PC-3 (cell line): ENCODE results near the gene HIPK2. TPM values are rescaled to one million over a fixed set of nuclear protein-coding genes. Genes with fewer than 3 reads are reported as not detected.

ENCODE experiments used
- ATAC-seq: fragments of 200-7000 bp; cut with Tn5 transposase; 2 replicates; pipeline ENCODE4 v1.9.1; 2020; ENCODE audit warnings: mild to moderate bottlenecking, moderate library complexity
- BruUV-seq: library from RNA; stranded (reverse); fragments of 400-500 nt; replicated peaks from 2 replicates; lab custom pipeline; 2021; lab: Mats Ljungman, UMichigan
- CTCF ChIA-PET: fragments of 300-600 bp; sonication (Branson Sonifier 250); formaldehyde crosslinking; loops from one replicate; lab custom pipeline; 2022; ENCODE audit warnings: antibody characterized with exemption; lab: Charles Lee
- POLR2A ChIA-PET: fragments of 300-600 bp; sonication (Branson Sonifier 250); formaldehyde crosslinking; loops from one replicate; lab custom pipeline; 2022; ENCODE audit warnings: antibody characterized with exemption; ENCODE audit not compliant: unreplicated experiment; lab: Charles Lee
- DNase-seq: peaks from one replicate; pipeline ENCODE4 v3.0.0-alpha.2; 2015
- H2AFZ ChIP-seq: fragments of 300-600 bp; sonication (generic); 2 replicates; pipeline ENCODE4 v1.6.0; 2016; ENCODE audit warnings: antibody characterized with exemption, low read length
- H3F3A ChIP-seq: fragments of 300-600 bp; sonication (generic); one replicate; pipeline ENCODE4 v1.6.0; 2017; ENCODE audit warnings: antibody characterized with exemption, low read length, control low read depth, mild to moderate bottlenecking; ENCODE audit not compliant: unreplicated experiment
- H3K27ac ChIP-seq: fragments of 300-600 bp; sonication (generic); 2 replicates; pipeline ENCODE4 v1.5.1; 2016; ENCODE audit warnings: mild to moderate bottlenecking, low read length
- H3K27me3 ChIP-seq: fragments of 300-600 bp; sonication (generic); 2 replicates; pipeline ENCODE4 v1.6.1; 2016; ENCODE audit warnings: low read length, mixed read lengths
- H3K36me3 ChIP-seq: fragments of 300-600 bp; sonication (generic); 2 replicates; pipeline ENCODE4 v1.6.1; 2016; ENCODE audit warnings: low read depth, mixed run types, low read length, mixed read lengths
- H3K4me1 ChIP-seq: fragments of 300-600 bp; sonication (generic); 2 replicates; pipeline ENCODE4 v1.5.1; 2016; ENCODE audit warnings: low read length; ENCODE audit not compliant: insufficient read depth
- H3K4me2 ChIP-seq: fragments of 300-600 bp; sonication (generic); 2 replicates; pipeline ENCODE4 v1.6.0; 2016; ENCODE audit warnings: low read length
- H3K4me3 ChIP-seq: fragments of 300-600 bp; sonication (generic); 2 replicates; pipeline ENCODE4 v1.5.1; 2016; ENCODE audit warnings: mild to moderate bottlenecking, low read length, mixed read lengths
- H3K79me2 ChIP-seq: fragments of 300-600 bp; sonication (generic); 2 replicates; pipeline ENCODE4 v1.6.1; 2017; ENCODE audit warnings: low read length, mixed read lengths
- H3K9ac ChIP-seq: fragments of 300-600 bp; sonication (generic); 2 replicates; pipeline ENCODE4 v1.6.0; 2016; ENCODE audit warnings: mild to moderate bottlenecking, low read length
- H3K9me2 ChIP-seq: fragments of 300-600 bp; sonication (generic); replicated peaks from 2 replicates; pipeline ENCODE4 v1.6.1; 2016; ENCODE audit warnings: mixed run types, low read length, mixed read lengths
- H3K9me3 ChIP-seq: fragments of 300-600 bp; sonication (generic); 2 replicates; pipeline ENCODE4 v1.6.1; 2016; ENCODE audit warnings: low read length, mixed read lengths
- H4K20me1 ChIP-seq: fragments of 300-600 bp; sonication (generic); 2 replicates; pipeline ENCODE4 v1.6.1; 2016; ENCODE audit warnings: low read length, mixed read lengths
- CTCF ChIP-seq: fragments of 300-600 bp; sonication (generic); conservative IDR thresholded peaks from 2 replicates; pipeline ENCODE4 v1.5.1; 2017; ENCODE audit warnings: antibody characterized with exemption, low read depth, mild to moderate bottlenecking, low read length
- EZH2 ChIP-seq: fragments of 300-600 bp; sonication (generic); IDR thresholded peaks from one replicate; pipeline ENCODE4 v1.6.1; 2017; ENCODE audit warnings: antibody characterized with exemption, mild to moderate bottlenecking, low read length; ENCODE audit not compliant: unreplicated experiment
- EZH2phosphoT487 ChIP-seq: fragments of 300-600 bp; sonication (generic); IDR thresholded peaks from 2 replicates; pipeline ENCODE4 v1.6.1; 2018; ENCODE audit warnings: mild to moderate bottlenecking, antibody characterized with exemption, low read length, borderline replicate concordance
- intact Hi-C: fragments of 100-400 bp; cut with micrococcal nuclease; formaldehyde crosslinking; loops from 2 replicates; pipeline ENCODE4 v1.9.0; 2023
- total RNA-seq: library from RNA; depleted of rRNA; stranded (reverse); fragments of >200 nt; gene quantifications from 2 replicates; pipeline ENCODE4 v1.2.3, GENCODE V29; 2014

Gene HIPK2
- total RNA-seq, 1 experiment from 2014 or later = 38.1 TPM

DNA sequence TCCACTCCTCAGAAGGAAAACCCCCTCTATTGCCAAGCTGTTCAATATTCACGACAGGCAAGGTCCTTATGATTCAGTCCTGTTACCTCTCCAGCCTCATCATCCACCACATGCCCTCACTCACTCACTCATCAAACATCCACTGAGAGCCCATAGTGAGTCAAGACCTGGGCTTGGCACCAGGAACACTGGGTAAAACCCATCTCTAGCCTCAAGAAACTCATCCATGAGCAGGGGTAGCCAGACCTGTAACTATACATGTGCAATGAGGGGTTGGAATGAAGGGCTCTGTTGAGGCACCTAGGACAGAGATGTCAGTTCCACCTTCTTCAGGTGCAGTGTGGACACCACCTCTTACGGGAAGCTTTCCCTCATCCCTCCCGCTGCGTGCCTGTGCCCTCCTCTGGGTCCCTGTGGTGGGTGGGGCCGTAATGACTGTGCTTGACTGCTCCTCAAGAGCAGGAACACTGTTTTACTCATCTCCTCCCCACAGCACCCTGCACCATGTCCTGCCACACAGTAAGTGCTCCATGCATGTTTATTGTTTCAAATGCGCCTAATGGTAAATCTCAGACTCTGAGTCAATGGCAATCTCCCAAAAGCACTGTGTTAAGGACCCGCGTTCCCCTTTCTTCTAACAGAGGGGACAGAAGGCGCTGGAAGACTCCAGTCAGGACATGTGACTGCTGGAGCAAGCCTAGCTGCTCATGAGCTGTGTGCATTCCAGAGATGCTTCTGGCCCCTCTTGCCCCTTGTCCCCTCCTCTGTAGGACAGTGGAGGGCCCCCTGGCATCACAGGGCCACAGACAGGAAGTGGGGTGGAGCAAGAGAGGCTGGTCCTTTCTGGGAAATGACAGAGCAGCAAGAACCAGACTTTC, 95.4 kb downstream of the HIPK2 start:
- Histone ChIP-seq H3K9me3 (0 out of 2 replicates have a peak, but pooled peaks cover 5% of the 10 kb centered on the region), H4K20me1 (no peaks in the 10 kb centered on the region), H3K9me2 (no peaks in the 10 kb centered on the region), H2AFZ (no peak overlapping the region), H3K27me3 (no peaks in the 10 kb centered on the region), H3K27ac (peak overlapping the region; percentile 100), H3F3A (peaks cover 24% of the 10 kb centered on the region), H3K4me2 (peak overlapping the region; percentile 61), H3K79me2 (peaks cover 41% of the 10 kb centered on the region), H3K9ac (peak overlapping the region; percentile 100), H3K36me3 (peaks cover 37% of the 10 kb centered on the region), H3K4me3 (0 out of 2 replicates have a peak overlapping the region, but pooled peaks have one; percentile 1), H3K4me1 (peaks cover 58% of the 10 kb centered on the region)
- no peak for TF ChIP-seq EZH2
- no peak for TF ChIP-seq EZH2phosphoT487
- no peak for TF ChIP-seq CTCF
- BruUV-seq = no TSS peak
- DNase-seq (peak; percentile 88), ATAC-seq (peak; percentile 46)
- intact Hi-C loops = no loop called here
- ChIA-PET CTCF (no interaction called here), POLR2A (interaction anchor here (0.5 kb wide), 2 partner anchors 8 to 90 kb away, joined by 3 to 9 read pairs; no protein-coding TSS in a partner anchor)

DNA sequence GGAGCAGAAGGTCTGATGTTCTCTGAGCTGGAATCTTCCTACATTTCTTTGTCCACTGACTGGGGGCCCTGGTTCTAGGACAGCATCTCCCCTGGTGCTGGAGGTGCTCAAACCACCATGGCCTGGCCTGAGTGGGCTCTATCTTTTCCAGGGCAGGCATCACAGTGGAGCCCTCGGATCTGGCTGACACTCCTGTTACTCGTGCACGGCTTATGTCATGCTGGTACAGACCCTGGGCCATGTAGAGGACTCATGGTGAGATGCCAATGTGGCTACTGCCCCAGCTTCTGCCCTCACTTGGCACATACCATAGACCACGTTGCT, 96.0 kb downstream of the HIPK2 start:
- ATAC-seq = no peak
- DNase-seq = no peak
- 0 out of 2 replicates have a peak, but pooled peaks cover 5% of the 10 kb centered on the region for H3K9me3 ChIP-seq
- peak overlapping the region; percentile 46 for H3K4me2 ChIP-seq
- intact Hi-C loops = loop anchor here (2.0 kb wide), 2 partner anchors 39 to 51 kb away; no protein-coding TSS in a partner anchor
- peaks cover 40% of the 10 kb centered on the region for H3K79me2 ChIP-seq
- H3K27ac ChIP-seq = peak overlapping the region; percentile 100
- H3K4me3 ChIP-seq = no peak overlapping the region
- TF ChIP-seq EZH2 = no peak
- TF ChIP-seq EZH2phosphoT487 = no peak
- TF ChIP-seq CTCF = no peak
- no peaks in the 10 kb centered on the region for H4K20me1 ChIP-seq
- peaks cover 58% of the 10 kb centered on the region for H3K4me1 ChIP-seq
- H3F3A ChIP-seq = peaks cover 24% of the 10 kb centered on the region
- H3K9ac ChIP-seq = peak overlapping the region; percentile 100
- ChIA-PET POLR2A (interaction anchor here (0.5 kb wide), 1 partner anchor 91 kb away, joined by 3 read pairs; no protein-coding TSS in a partner anchor), CTCF (no interaction called here)
- peaks cover 31% of the 10 kb centered on the region for H3K36me3 ChIP-seq
- no peak overlapping the region for H2AFZ ChIP-seq
- BruUV-seq = TSS peak; percentile 2
- H3K9me2 ChIP-seq = no peaks in the 10 kb centered on the region
- H3K27me3 ChIP-seq = no peaks in the 10 kb centered on the region
